Large intestine (tissue), 3 donors: ENCODE data around the gene C12orf42. TPM values are rescaled to one million over a fixed set of nuclear protein-coding genes. Genes with fewer than 3 reads are reported as not detected.
"Not testable (repeated sequence)": the region's sequence is repeated elsewhere in the genome, so short reads cannot be mapped to it uniquely, and the experiment has no call there.

ENCODE experiments used
- DNase-seq, 2 donors: peaks; one replicate each; pipeline versions ENCODE4 v3.0.0 to v3.0.0-alpha.2; 2013
- H3K27ac ChIP-seq: one replicate; pipeline ENCODE4 v1.5.1; 2013; ENCODE audit warnings: low read length
- H3K27me3 ChIP-seq: 2 replicates; pipeline ENCODE4 v1.6.1; 2013; ENCODE audit warnings: low read length; ENCODE audit not compliant: control insufficient read depth, insufficient read depth
- H3K36me3 ChIP-seq: 2 replicates; pipeline ENCODE4 v1.6.1; 2013; ENCODE audit warnings: low read length; ENCODE audit not compliant: control insufficient read depth, insufficient read depth
- H3K4me1 ChIP-seq: one replicate; pipeline ENCODE4 v1.6.1; 2013; ENCODE audit warnings: low read length; ENCODE audit not compliant: control insufficient read depth, insufficient read depth
- H3K4me3 ChIP-seq: one replicate; pipeline ENCODE4 v1.5.1; 2013; ENCODE audit warnings: low read length
- H3K9me3 ChIP-seq: one replicate; pipeline ENCODE4 v1.6.1; 2013; ENCODE audit warnings: mild to moderate bottlenecking, low read depth, low read length, moderate library complexity; ENCODE audit not compliant: control insufficient read depth
- WGBS: methylation state at CpG from one replicate; pipeline ENCODE4 v1.1.5; 2013; ENCODE audit warnings: low lambda C conversion rate; ENCODE audit not compliant: insufficient coverage; 5-methylcytosine and 5-hydroxymethylcytosine counted together
- polyA plus RNA-seq: library from polyadenylated mRNA; unstranded; fragments of 120-200 nt; gene quantifications from one replicate; pipeline ENCODE4 v1.2.1, GENCODE V29; 2013

The C12orf42 gene
- polyA plus RNA-seq, 1 donor: 0.16 TPM

GRCh38 chr12:103424849-103425586 is 70.8 kb downstream of the C12orf42 start:
- not testable (repeated sequence) for H3K4me3 ChIP-seq, H3K4me1 ChIP-seq, H3K27me3 ChIP-seq, H3K9me3 ChIP-seq, H3K36me3 ChIP-seq, DNase-seq, H3K27ac ChIP-seq
- no CpG with 5 or more reads among the region's 9 CpGs for WGBS

DNA sequence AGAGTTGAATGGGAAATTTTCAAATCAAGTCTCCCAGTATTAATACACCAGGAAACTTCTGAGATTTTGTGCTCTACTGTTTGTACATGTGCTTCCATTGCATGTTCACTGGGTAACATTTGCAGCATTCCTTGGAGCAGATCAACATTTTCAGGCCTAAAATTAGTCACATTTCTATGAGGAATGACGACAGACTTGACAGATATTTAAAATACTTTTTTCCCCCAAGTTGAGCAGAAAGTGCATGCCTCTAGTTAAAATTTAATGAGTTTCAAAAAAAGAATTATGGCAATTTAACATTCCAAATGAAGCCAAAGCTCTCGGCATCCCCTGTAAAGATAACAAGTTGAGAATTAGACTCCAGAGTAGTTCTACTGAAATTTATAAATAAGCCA is 72.3 kb downstream of the C12orf42 start:
- no peak overlapping the region for H3K27ac ChIP-seq
- DNase-seq: no peak
- WGBS: 60% methylated on average over 1 of the region's 2 CpGs
- H3K36me3 ChIP-seq: no peaks in the 10 kb centered on the region
- no peaks in the 10 kb centered on the region for H3K27me3 ChIP-seq
- H3K4me3 ChIP-seq: no peak overlapping the region
- H3K4me1 ChIP-seq: no peaks in the 10 kb centered on the region
- no peaks in the 10 kb centered on the region for H3K9me3 ChIP-seq

- Histone ChIP-seq H3K9me3 (no peaks in the 10 kb centered on the region), H3K4me1 (no peaks in the 10 kb centered on the region), H3K36me3 (no peaks in the 10 kb centered on the region), H3K27me3 (no peaks in the 10 kb centered on the region), H3K27ac (no peak overlapping the region), H3K4me3 (no peak overlapping the region)
- no CpG with 5 or more reads among the region's 4 CpGs for WGBS
- peak; percentile 9 to 21 for DNase-seq
Measured at GRCh38 chr12:103422746-103423515, 72.8 kb downstream of the C12orf42 start.

DNA sequence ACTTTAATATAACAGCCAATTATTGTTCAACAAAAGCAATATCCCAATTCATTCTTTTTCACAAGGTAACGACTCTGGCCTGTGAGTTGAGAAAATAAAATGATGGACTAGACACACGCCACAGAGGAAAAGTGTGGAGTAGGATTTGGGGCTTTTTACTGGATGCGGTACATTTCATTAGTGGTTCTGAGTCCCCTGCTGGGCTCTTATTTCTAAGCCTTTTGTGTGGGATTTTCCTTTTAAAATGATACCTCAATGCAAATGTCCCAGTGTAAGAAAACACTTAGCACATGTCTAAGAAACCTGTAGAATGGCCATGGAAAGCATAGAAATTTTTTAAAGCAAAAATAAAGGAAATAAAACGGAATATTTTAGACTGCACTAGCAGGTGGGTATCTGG is 73.4 kb downstream of the C12orf42 start:
- Histone ChIP-seq H3K4me1 (no peaks in the 10 kb centered on the region), H3K27me3 (no peaks in the 10 kb centered on the region), H3K36me3 (no peaks in the 10 kb centered on the region), H3K9me3 (no peaks in the 10 kb centered on the region), H3K27ac (no peak overlapping the region), H3K4me3 (no peak overlapping the region)
- DNase-seq: no peak
- no CpG with 5 or more reads among the region's 4 CpGs for WGBS

DNA sequence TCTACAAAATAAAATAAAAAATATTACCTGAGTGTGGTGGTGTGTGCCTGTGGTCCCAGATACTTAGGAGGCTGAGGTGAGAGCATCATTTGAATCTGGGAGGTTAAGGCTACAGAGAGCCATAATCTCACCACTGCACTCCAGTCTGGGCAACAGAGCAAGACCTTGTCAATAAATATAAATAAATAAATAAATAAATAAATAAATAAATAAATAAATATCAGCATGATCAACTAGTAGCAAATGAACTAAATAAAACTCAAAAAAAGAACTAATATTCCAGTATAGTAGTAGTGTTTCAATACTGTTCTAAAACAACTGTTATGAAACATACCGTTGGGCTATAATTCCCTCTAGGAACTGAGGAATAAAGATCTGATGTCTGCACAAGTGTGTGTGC is 74.4 kb downstream of the C12orf42 start:
- DNase-seq: no peak
- no peaks in the 10 kb centered on the region for H3K4me1 ChIP-seq
- H3K9me3 ChIP-seq: no peaks in the 10 kb centered on the region
- H3K27ac ChIP-seq: no peak overlapping the region
- H3K36me3 ChIP-seq: no peaks in the 10 kb centered on the region
- no peak overlapping the region for H3K4me3 ChIP-seq
- no peaks in the 10 kb centered on the region for H3K27me3 ChIP-seq
- WGBS: no CpG with 5 or more reads among the region's 1 CpG

- no peak for DNase-seq
- Histone ChIP-seq H3K4me3 (no peak overlapping the region), H3K36me3 (no peaks in the 10 kb centered on the region), H3K27me3 (no peaks in the 10 kb centered on the region), H3K4me1 (no peaks in the 10 kb centered on the region), H3K27ac (no peak overlapping the region), H3K9me3 (no peaks in the 10 kb centered on the region)
- WGBS: 100% methylated on average over 2 of the region's 2 CpGs
Measured at GRCh38 chr12:103415681-103416080, 80.1 kb downstream of the C12orf42 start.

DNA sequence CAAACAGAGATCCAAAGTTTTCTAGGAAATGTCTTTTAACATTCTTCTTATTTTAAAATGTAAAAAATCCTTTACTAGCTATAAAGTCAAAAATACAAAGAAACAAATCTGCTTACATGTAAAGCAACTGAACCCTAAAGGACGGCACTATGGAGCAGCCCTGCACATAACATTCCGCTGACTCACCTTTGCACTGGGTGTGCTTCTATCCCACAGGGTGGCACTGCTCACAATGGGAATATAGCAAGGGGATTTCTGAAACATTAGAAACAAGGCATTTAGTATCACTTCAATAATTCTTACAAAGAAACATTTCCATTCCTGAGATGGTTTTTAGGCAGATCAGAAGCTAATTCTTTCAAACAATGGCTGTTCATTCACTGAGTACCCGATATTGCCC is 94.3 kb downstream of the C12orf42 start:
- no peaks in the 10 kb centered on the region for H3K27me3 ChIP-seq
- H3K4me3 ChIP-seq: no peak overlapping the region
- H3K4me1 ChIP-seq: no peaks in the 10 kb centered on the region
- WGBS: 0% methylated on average over 1 of the region's 3 CpGs
- DNase-seq: no peak
- H3K9me3 ChIP-seq: no peaks in the 10 kb centered on the region
- no peaks in the 10 kb centered on the region for H3K36me3 ChIP-seq
- H3K27ac ChIP-seq: no peak overlapping the region

- DNase-seq: no peak
- Histone ChIP-seq H3K27me3 (no peaks in the 10 kb centered on the region), H3K9me3 (no peaks in the 10 kb centered on the region), H3K4me1 (no peaks in the 10 kb centered on the region), H3K4me3 (no peak overlapping the region), H3K36me3 (no peaks in the 10 kb centered on the region), H3K27ac (no peak overlapping the region)
- no CpG with 5 or more reads among the region's 1 CpG for WGBS
Measured at GRCh38 chr12:103399986-103400385, 95.8 kb downstream of the C12orf42 start.

GRCh38 chr12:103397536-103397935 is 98.2 kb downstream of the C12orf42 start:
- Histone ChIP-seq H3K27me3 (no peaks in the 10 kb centered on the region), H3K36me3 (no peaks in the 10 kb centered on the region), H3K27ac (no peak overlapping the region), H3K4me1 (no peaks in the 10 kb centered on the region), H3K4me3 (no peak overlapping the region), H3K9me3 (no peaks in the 10 kb centered on the region)
- 0% methylated on average over 1 of the region's 1 CpG for WGBS
- no peak for DNase-seq

- H3K4me3 ChIP-seq: no peak overlapping the region
- H3K27me3 ChIP-seq: no peaks in the 10 kb centered on the region
- no peak for DNase-seq
- no peaks in the 10 kb centered on the region for H3K4me1 ChIP-seq
- H3K9me3 ChIP-seq: no peaks in the 10 kb centered on the region
- H3K27ac ChIP-seq: no peak overlapping the region
- no peaks in the 10 kb centered on the region for H3K36me3 ChIP-seq
- WGBS: no CpG with 5 or more reads among the region's 1 CpG
Measured at GRCh38 chr12:103392722-103393121, 103.0 kb downstream of the C12orf42 start.
